ENCODE results near the gene PPIP5K2. TPM values are rescaled to one million over a fixed set of nuclear protein-coding genes. Genes with fewer than 3 reads are reported as not detected.
A peak's percentile ranks its signal among the peaks of the same experiment; 100 is the strongest.
"Not testable (repeated sequence)": the region's sequence is repeated elsewhere in the genome, so short reads cannot be mapped to it uniquely, and the experiment has no call there.

Gene PPIP5K2
- total RNA-seq, 6 experiments from 2014 or later, result 54.9 to 75.2 (median 61.2) TPM

DNA sequence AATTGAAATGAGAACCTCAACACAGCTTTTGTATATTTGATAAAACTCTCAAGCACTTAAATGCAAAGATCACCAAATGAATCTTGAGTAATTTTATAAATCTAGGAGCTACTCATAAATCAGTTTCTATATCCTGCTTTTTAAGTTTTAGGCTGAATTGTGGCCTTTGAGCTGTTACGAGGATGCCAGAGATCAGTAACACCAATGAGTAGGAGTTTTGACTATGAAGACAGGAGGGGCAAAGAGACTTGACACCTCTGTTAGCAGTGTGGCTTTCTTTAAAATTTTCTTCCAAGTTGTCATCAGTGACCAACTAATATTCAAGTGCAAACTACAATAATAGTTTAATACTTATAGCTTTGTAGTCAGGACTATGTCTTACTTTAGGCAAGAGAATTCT lies 12.6 kb downstream of the PPIP5K2 start:
- no peaks in the 10 kb centered on the region; the same call in none of the 2 replicates for H3K27me3 Mint-ChIP-seq (ENCODE audit: insufficient read depth)
- no peak overlapping the region for H3K4me3 Mint-ChIP-seq
- H3K27ac Mint-ChIP-seq, result peak overlapping the region; percentile 2; the same call in 1 of the 2 replicates
- peaks cover 6% of the 10 kb centered on the region; the same call in 1 of the 2 replicates for H3K36me3 Mint-ChIP-seq (ENCODE audit: low read depth)
- DNase-seq, result no peak
- no peaks in the 10 kb centered on the region for H3K9me3 Mint-ChIP-seq
- peaks cover 6% of the 10 kb centered on the region; the same call in 1 of the 2 replicates for H3K4me1 Mint-ChIP-seq (ENCODE audit: low read depth)
- TF ChIP-seq CTCF (IDR thresholded peaks at IDR 0.05), result no peak

- Mint-ChIP-seq H3K4me3 (no peak overlapping the region), H3K4me1 (ENCODE audit: low read depth) (peaks cover 5% of the 10 kb centered on the region; the same call in 1 of the 2 replicates)
- TF ChIP-seq CTCF (IDR thresholded peaks at IDR 0.05), result no peak
Observed at GRCh38 chr5:103133231-103133630, 13.1 kb downstream of the PPIP5K2 start.

GRCh38 chr5:103135461-103135860 lies 15.4 kb downstream of the PPIP5K2 start:
- Mint-ChIP-seq H3K27me3 (ENCODE audit: insufficient read depth) (no peaks in the 10 kb centered on the region; the same call in none of the 2 replicates), H3K27ac (no peak overlapping the region), H3K9me3 (no peaks in the 10 kb centered on the region), H3K4me1 (ENCODE audit: low read depth) (no peaks in the 10 kb centered on the region), H3K4me3 (no peak overlapping the region), H3K36me3 (ENCODE audit: low read depth) (peaks cover 18% of the 10 kb centered on the region)
- no peak for TF ChIP-seq CTCF (IDR thresholded peaks at IDR 0.05)
- no peak for DNase-seq

More at GRCh38 chr5:103133231-103133630, 13.1 kb downstream of the PPIP5K2 start:
- Mint-ChIP-seq H3K9me3 (no peaks in the 10 kb centered on the region), H3K36me3 (ENCODE audit: low read depth) (peaks cover 6% of the 10 kb centered on the region; the same call in 1 of the 2 replicates), H3K27me3 (ENCODE audit: insufficient read depth) (no peaks in the 10 kb centered on the region; the same call in none of the 2 replicates), H3K27ac (peak overlapping the region; percentile 2; the same call in 1 of the 2 replicates)
- DNase-seq, result no peak

- H3K27me3 Mint-ChIP-seq (ENCODE audit: insufficient read depth), result no peaks in the 10 kb centered on the region; the same call in 1 of the 2 replicates
Observed at GRCh38 chr5:103138202-103138690, 18.1 kb downstream of the PPIP5K2 start.

DNA sequence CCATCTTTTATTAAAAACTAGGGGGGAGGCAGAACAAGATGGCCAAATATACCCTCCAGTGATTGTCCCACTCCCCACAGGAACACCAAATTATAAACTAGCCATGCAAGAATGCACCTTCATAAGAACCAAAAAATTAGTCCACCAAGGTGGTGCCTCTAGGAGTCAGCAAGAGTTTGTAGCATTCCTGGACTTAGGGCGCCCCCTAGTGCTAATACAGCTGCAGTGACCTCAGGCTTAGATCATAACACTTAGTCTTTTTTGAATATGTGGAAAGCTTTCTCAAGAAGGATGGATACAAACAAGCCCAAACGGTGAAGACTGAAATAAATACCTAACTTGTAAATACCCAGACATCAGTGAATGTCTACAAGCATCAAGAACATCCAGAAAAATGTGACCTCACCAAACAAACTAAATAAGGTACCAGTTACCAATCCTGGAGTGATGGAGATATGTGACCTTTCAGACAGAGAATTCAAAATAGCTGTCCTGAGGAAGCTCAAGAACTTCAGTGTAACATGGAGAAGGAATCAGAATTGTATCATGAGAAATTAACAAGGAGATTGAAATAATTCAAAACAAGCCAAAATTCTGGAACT lies 19.3 kb downstream of the PPIP5K2 start:
- peaks cover 26% of the 10 kb centered on the region for H3K36me3 Mint-ChIP-seq (ENCODE audit: low read depth)
- peak; percentile 97 for TF ChIP-seq CTCF (IDR thresholded peaks at IDR 0.05)
- DNase-seq, result peak; percentile 65
- no peaks in the 10 kb centered on the region; the same call in 1 of the 2 replicates for H3K9me3 Mint-ChIP-seq
- no peaks in the 10 kb centered on the region; the same call in 1 of the 2 replicates for H3K27me3 Mint-ChIP-seq (ENCODE audit: insufficient read depth)
- H3K4me3 Mint-ChIP-seq, result no peak overlapping the region
- H3K27ac Mint-ChIP-seq, result no peak overlapping the region
- no peaks in the 10 kb centered on the region for H3K4me1 Mint-ChIP-seq (ENCODE audit: low read depth)

More at GRCh38 chr5:103138202-103138690, 18.1 kb downstream of the PPIP5K2 start:
- no peak for DNase-seq
- no peak for TF ChIP-seq CTCF (IDR thresholded peaks at IDR 0.05)
- no peaks in the 10 kb centered on the region; the same call in 1 of the 2 replicates for H3K9me3 Mint-ChIP-seq
- H3K4me1 Mint-ChIP-seq (ENCODE audit: low read depth), result no peaks in the 10 kb centered on the region
- no peak overlapping the region for H3K4me3 Mint-ChIP-seq
- no peak overlapping the region for H3K27ac Mint-ChIP-seq
- peaks cover 26% of the 10 kb centered on the region for H3K36me3 Mint-ChIP-seq (ENCODE audit: low read depth)

DNA sequence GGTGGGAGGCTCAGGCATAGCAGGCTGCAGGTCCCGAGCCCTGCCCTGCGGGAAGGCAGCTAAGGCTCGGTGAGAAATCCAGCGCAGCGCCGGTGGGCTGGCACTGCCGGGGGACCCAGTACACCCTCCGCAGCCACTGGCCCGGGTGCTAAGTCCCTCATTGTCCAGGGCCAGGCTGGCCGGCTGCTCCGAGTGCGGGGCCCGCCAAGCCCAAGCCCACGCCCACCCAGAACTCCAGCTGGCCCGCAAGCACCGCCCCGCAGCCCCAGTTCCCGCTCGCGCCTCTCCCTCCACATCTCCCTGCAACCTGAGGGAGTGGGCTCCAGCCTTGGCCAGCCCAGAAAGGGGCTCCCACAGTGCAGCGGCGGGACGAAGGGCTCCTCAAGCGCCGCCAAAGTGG lies 22.0 kb downstream of the PPIP5K2 start:
- not testable (repeated sequence) for H3K27me3 Mint-ChIP-seq (ENCODE audit: insufficient read depth); H3K27ac Mint-ChIP-seq; H3K4me3 Mint-ChIP-seq; H3K4me1 Mint-ChIP-seq (ENCODE audit: low read depth); H3K9me3 Mint-ChIP-seq; DNase-seq
- H3K36me3 Mint-ChIP-seq (ENCODE audit: low read depth), result peaks cover 21% of the 10 kb centered on the region

Measured in HFFc6 (cell line).